ENCODE results near the gene CDC42SE2. TPM values are rescaled to one million over a fixed set of nuclear protein-coding genes. Genes with fewer than 3 reads are reported as not detected.

Gene CDC42SE2
- total RNA-seq, 1 experiment from 2014 or later: 22.5 TPM

- TF ChIP-seq, protein P1, sequence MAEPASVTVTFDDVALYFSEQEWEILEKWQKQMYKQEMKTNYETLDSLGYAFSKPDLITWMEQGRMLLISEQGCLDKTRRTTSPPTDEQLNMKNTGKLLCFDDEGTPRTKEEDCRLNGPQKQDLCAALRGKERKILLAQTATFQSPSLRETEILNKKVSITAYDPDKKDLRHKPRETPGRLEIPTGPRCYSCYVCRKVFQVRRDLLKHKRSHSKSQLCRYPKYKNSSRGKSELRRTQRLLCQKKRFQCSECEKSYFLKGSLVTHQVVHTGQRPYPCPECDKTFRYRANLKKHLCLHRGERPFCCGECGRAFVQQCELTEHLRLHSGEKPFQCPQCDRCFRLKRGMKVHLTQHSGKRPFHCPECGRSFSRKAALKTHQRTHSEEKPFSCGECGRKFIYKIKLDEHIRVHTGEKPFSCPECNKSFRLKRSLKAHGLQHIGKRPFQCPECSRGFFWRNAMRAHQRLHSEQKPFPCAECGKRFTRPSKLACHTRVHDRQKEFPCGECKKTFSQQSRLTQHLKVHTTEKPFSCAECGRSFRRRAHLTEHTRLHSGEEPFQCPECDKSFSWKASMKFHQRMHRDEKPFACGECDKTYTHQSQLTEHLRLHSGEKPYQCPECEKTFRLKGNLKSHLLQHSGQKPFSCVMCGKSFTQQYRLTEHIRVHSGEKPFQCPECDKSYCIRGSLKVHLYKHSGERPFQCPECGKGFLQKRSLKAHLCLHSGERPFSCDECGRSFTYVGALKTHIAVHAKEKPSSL (CRISPR knock-in tag; conservative IDR thresholded peaks at IDR 0.05): no peak
- TF ChIP-seq, protein P2, sequence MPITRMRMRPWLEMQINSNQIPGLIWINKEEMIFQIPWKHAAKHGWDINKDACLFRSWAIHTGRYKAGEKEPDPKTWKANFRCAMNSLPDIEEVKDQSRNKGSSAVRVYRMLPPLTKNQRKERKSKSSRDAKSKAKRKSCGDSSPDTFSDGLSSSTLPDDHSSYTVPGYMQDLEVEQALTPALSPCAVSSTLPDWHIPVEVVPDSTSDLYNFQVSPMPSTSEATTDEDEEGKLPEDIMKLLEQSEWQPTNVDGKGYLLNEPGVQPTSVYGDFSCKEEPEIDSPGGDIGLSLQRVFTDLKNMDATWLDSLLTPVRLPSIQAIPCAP (CRISPR knock-in tag; IDR thresholded peaks at IDR 0.05): no peak
- TF ChIP-seq KAT7 (CRISPR knock-in tag; IDR thresholded peaks at IDR 0.05; ENCODE audit: borderline replicate concordance) (no peak), HMGA2 (CRISPR knock-in tag; IDR thresholded peaks at IDR 0.05) (no peak), JUN (CRISPR knock-in tag; IDR thresholded peaks at IDR 0.05) (no peak), ZNF263 (CRISPR knock-in tag; IDR thresholded peaks at IDR 0.05; ENCODE audit: low read depth) (no peak), ZNF512 (CRISPR knock-in tag; IDR thresholded peaks at IDR 0.05; ENCODE audit: borderline replicate concordance) (no peak), SOX15 (CRISPR knock-in tag; IDR thresholded peaks at IDR 0.05) (no peak)
These were observed 42.0 kb upstream of the CDC42SE2 start (continued) for GRCh38 chr5:131221888-131222287.

DNA sequence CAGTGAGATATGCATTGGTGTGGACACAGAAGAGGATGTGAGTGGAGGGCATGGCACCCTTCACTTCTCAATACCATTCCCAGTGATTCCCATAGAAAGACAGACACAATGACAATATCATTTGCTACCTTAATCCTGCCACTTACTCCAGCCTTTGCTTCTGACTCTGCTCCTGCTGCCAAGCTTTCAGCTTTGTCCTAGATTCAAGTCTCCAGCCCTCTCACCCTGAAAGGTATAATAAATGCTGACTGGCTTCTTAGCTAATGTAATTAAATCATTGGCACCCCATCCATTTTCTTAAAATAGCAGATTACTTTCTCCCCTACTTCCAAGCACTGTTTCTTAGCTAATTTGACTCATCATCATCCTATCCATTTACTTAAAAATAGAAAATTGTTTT, 41.1 kb upstream of the CDC42SE2 start:
- H3K27me3 Mint-ChIP-seq (ENCODE audit: low read depth): no peaks in the 10 kb centered on the region
- ATAC-seq (no peak), DNase-seq (ENCODE audit: low spot score) (no peak)
- H3K4me3 Mint-ChIP-seq: no peak overlapping the region
- no peaks in the 10 kb centered on the region for H3K9me3 Mint-ChIP-seq
- TF ChIP-seq ATF2 (CRISPR knock-in tag; IDR thresholded peaks at IDR 0.05; ENCODE audit: borderline replicate concordance, low read depth) (no peak), EMX1 (CRISPR knock-in tag; IDR thresholded peaks at IDR 0.05) (no peak)
- TF ChIP-seq, protein P2 (CRISPR knock-in tag; IDR thresholded peaks at IDR 0.05): no peak
- TF ChIP-seq, protein P3, sequence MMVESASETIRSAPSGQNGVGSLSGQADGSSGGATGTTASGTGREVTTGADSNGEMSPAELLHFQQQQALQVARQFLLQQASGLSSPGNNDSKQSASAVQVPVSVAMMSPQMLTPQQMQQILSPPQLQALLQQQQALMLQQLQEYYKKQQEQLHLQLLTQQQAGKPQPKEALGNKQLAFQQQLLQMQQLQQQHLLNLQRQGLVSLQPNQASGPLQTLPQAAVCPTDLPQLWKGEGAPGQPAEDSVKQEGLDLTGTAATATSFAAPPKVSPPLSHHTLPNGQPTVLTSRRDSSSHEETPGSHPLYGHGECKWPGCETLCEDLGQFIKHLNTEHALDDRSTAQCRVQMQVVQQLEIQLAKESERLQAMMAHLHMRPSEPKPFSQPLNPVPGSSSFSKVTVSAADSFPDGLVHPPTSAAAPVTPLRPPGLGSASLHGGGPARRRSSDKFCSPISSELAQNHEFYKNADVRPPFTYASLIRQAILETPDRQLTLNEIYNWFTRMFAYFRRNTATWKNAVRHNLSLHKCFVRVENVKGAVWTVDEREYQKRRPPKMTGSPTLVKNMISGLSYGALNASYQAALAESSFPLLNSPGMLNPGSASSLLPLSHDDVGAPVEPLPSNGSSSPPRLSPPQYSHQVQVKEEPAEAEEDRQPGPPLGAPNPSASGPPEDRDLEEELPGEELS (CRISPR knock-in tag; IDR thresholded peaks at IDR 0.05): no peak
- H3K4me1 Mint-ChIP-seq: no peaks in the 10 kb centered on the region
- CTCF ChIA-PET: no interaction called here
- POLR2A ChIA-PET: no interaction called here
- H3K36me3 Mint-ChIP-seq: no peaks in the 10 kb centered on the region
- no peak overlapping the region for H3K27ac Mint-ChIP-seq

- ChIA-PET POLR2A (no interaction called here), CTCF (no interaction called here)
- DNase-seq (ENCODE audit: low spot score) (no peak), ATAC-seq (no peak)
- no peak overlapping the region for H3K4me3 Mint-ChIP-seq
- no peaks in the 10 kb centered on the region for H3K36me3 Mint-ChIP-seq
- H3K4me1 Mint-ChIP-seq: no peaks in the 10 kb centered on the region
- no peak overlapping the region for H3K27ac Mint-ChIP-seq
- H3K27me3 Mint-ChIP-seq (ENCODE audit: low read depth): no peaks in the 10 kb centered on the region
- TF ChIP-seq ESRRA (CRISPR knock-in tag; IDR thresholded peaks at IDR 0.05; ENCODE audit: borderline replicate concordance) (no peak), KAT7 (CRISPR knock-in tag; IDR thresholded peaks at IDR 0.05; ENCODE audit: borderline replicate concordance) (no peak), ZNF416 (CRISPR knock-in tag; IDR thresholded peaks at IDR 0.05) (no peak), ETV6 (CRISPR knock-in tag; IDR thresholded peaks at IDR 0.05) (no peak), TP53 (CRISPR knock-in tag; IDR thresholded peaks at IDR 0.05) (no peak), JUN (CRISPR knock-in tag; IDR thresholded peaks at IDR 0.05) (no peak), SP1 (CRISPR knock-in tag; conservative IDR thresholded peaks at IDR 0.05) (no peak), SMAD4 (CRISPR knock-in tag; IDR thresholded peaks at IDR 0.05) (no peak), MLX (CRISPR knock-in tag; IDR thresholded peaks at IDR 0.05) (no peak)
- TF ChIP-seq, protein P3 (CRISPR knock-in tag; IDR thresholded peaks at IDR 0.05): no peak
- H3K9me3 Mint-ChIP-seq: no peaks in the 10 kb centered on the region
These were observed 40.0 kb upstream of the CDC42SE2 start for GRCh38 chr5:131223751-131224386.
